Measurements from ENCODE around the gene ADAMTSL3. TPM values are rescaled to one million over a fixed set of nuclear protein-coding genes. Genes with fewer than 3 reads are reported as not detected.

The ADAMTSL3 gene
- total RNA-seq, 1 donor from 2014 or later = 2.4 TPM

DNA sequence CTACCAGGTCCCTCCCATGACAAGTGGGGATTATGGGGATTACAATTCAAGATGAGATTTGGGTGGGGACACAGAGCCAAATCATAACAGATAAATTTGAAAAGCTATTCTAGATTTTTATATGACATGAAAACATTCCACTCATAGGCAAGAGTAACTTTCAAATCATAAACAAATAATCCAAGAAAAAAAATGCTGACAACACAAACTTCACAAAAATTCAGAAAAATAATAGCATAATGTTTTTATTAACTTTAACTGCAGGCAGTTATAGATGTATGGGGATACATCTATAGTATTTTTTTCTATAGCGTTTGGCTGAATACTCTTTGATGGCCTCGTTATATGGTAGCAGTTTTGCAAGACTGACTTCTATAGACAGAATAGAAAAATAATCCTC is 243.1 kb downstream of the ADAMTSL3 start:
- no peak overlapping the region for H3K9ac ChIP-seq (ENCODE audit: low read length)
- no peaks in the 10 kb centered on the region for H3K9me3 ChIP-seq (ENCODE audit: insufficient read depth, low read depth, low read length)
- no peaks in the 10 kb centered on the region for H4K20me1 ChIP-seq (ENCODE audit: insufficient read depth, low read length)
- Mint-ChIP-seq H3K27me3 (ENCODE audit: low read depth, unreplicated experiment) (peaks cover 3% of the 10 kb centered on the region), H3K4me1 (ENCODE audit: low read depth, unreplicated experiment) (no peaks in the 10 kb centered on the region), H3K36me3 (ENCODE audit: low read depth, unreplicated experiment) (no peaks in the 10 kb centered on the region), H3K9me3 (ENCODE audit: unreplicated experiment) (no peaks in the 10 kb centered on the region), H3K4me3 (ENCODE audit: unreplicated experiment) (no peak overlapping the region), H3K27ac (ENCODE audit: unreplicated experiment) (no peak overlapping the region)
- TF ChIP-seq, protein P1, sequence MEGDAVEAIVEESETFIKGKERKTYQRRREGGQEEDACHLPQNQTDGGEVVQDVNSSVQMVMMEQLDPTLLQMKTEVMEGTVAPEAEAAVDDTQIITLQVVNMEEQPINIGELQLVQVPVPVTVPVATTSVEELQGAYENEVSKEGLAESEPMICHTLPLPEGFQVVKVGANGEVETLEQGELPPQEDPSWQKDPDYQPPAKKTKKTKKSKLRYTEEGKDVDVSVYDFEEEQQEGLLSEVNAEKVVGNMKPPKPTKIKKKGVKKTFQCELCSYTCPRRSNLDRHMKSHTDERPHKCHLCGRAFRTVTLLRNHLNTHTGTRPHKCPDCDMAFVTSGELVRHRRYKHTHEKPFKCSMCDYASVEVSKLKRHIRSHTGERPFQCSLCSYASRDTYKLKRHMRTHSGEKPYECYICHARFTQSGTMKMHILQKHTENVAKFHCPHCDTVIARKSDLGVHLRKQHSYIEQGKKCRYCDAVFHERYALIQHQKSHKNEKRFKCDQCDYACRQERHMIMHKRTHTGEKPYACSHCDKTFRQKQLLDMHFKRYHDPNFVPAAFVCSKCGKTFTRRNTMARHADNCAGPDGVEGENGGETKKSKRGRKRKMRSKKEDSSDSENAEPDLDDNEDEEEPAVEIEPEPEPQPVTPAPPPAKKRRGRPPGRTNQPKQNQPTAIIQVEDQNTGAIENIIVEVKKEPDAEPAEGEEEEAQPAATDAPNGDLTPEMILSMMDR (IDR thresholded peaks at IDR 0.05; ENCODE audit: insufficient read depth, low read depth, low read length) = no peak
- no peak for TF ChIP-seq EZH2 (IDR thresholded peaks at IDR 0.05; ENCODE audit: insufficient read depth, low read length)
- H3K27ac ChIP-seq (ENCODE audit: low read depth, low read length) = no peak overlapping the region
- no peaks in the 10 kb centered on the region for H3K79me2 ChIP-seq (ENCODE audit: insufficient read depth, low read length)
- H3K36me3 ChIP-seq (ENCODE audit: insufficient read depth, low read length) = no peaks in the 10 kb centered on the region
- H3K4me2 ChIP-seq (ENCODE audit: low read length) = no peak overlapping the region
- H2AFZ ChIP-seq (ENCODE audit: low read depth, low read length) = no peak overlapping the region
- no peaks in the 10 kb centered on the region for H3K27me3 ChIP-seq (ENCODE audit: insufficient read depth, low read length)
- FAIRE-seq (no peak), DNase-seq (ENCODE audit: low read depth) (no peak)
- no peaks in the 10 kb centered on the region for H3K4me1 ChIP-seq (ENCODE audit: insufficient read depth, low read length)
- no peak overlapping the region for H3K4me3 ChIP-seq (ENCODE audit: insufficient read depth, low read depth, low read length)

DNA sequence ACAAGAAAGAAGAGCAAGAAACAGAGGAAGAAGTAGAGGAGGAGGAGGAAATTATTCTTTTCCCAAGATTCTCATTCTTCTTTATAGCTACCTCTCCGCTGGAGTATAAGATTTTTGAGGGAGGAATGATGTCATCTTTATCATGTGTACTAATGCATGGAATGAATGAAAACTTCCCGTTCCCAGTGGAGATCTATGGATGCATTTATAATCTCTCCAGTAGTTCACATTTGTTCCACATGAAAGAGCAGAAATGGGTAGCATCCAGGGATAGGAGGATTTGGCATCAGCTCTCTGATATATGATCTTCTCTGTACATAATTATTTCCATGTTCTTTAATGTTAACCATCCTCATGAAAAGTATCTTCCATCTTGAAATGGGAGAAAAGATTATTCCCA is 244.4 kb downstream of the ADAMTSL3 start:
- no peak overlapping the region for H3K4me3 Mint-ChIP-seq (ENCODE audit: unreplicated experiment)
- no peak overlapping the region for H3K27ac ChIP-seq (ENCODE audit: low read depth, low read length)
- H3K9me3 Mint-ChIP-seq (ENCODE audit: unreplicated experiment) = no peaks in the 10 kb centered on the region
- H3K36me3 ChIP-seq (ENCODE audit: insufficient read depth, low read length) = no peaks in the 10 kb centered on the region
- FAIRE-seq (no peak), DNase-seq (ENCODE audit: low read depth) (no peak)
- no peaks in the 10 kb centered on the region for H3K9me3 ChIP-seq (ENCODE audit: insufficient read depth, low read depth, low read length)
- no peaks in the 10 kb centered on the region for H3K27me3 ChIP-seq (ENCODE audit: insufficient read depth, low read length)
- TF ChIP-seq, protein P1 (IDR thresholded peaks at IDR 0.05; ENCODE audit: insufficient read depth, low read depth, low read length) = no peak
- TF ChIP-seq EZH2 (IDR thresholded peaks at IDR 0.05; ENCODE audit: insufficient read depth, low read length) = no peak
- H3K4me3 ChIP-seq (ENCODE audit: insufficient read depth, low read depth, low read length) = no peak overlapping the region
- peaks cover 3% of the 10 kb centered on the region for H3K27me3 Mint-ChIP-seq (ENCODE audit: low read depth, unreplicated experiment)
- no peaks in the 10 kb centered on the region for H4K20me1 ChIP-seq (ENCODE audit: insufficient read depth, low read length)
- H3K4me1 ChIP-seq (ENCODE audit: insufficient read depth, low read length) = no peaks in the 10 kb centered on the region
- H3K4me2 ChIP-seq (ENCODE audit: low read length) = no peak overlapping the region
- no peak overlapping the region for H3K9ac ChIP-seq (ENCODE audit: low read length)
- H2AFZ ChIP-seq (ENCODE audit: low read depth, low read length) = no peak overlapping the region
- H3K36me3 Mint-ChIP-seq (ENCODE audit: low read depth, unreplicated experiment) = no peaks in the 10 kb centered on the region
- H3K79me2 ChIP-seq (ENCODE audit: insufficient read depth, low read length) = no peaks in the 10 kb centered on the region
- no peak overlapping the region for H3K27ac Mint-ChIP-seq (ENCODE audit: unreplicated experiment)
- no peaks in the 10 kb centered on the region for H3K4me1 Mint-ChIP-seq (ENCODE audit: low read depth, unreplicated experiment)

DNA sequence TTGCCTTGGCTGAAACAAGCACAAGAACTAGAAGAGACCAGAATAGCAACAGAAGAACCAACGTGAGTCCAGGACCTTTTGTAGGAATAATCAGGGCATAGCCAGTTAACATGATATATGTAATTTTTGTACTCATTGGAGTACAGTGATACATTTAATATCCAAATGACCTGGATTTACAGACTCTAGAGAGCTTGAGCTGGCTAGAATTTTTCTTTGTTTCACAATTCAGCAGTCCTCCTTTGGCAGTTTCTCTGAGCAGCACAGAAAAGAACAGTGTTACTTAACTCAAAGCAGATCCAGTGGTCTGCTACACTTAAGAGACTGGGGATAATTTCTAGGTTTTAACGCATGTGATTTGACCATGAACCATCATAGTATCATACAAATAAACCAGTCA is 245.7 kb downstream of the ADAMTSL3 start:
- no peak overlapping the region for H3K4me3 ChIP-seq (ENCODE audit: insufficient read depth, low read depth, low read length)
- H3K27ac ChIP-seq (ENCODE audit: low read depth, low read length) = no peak overlapping the region
- H3K27me3 ChIP-seq (ENCODE audit: insufficient read depth, low read length) = no peaks in the 10 kb centered on the region
- H3K4me3 Mint-ChIP-seq (ENCODE audit: unreplicated experiment) = no peak overlapping the region
- H3K36me3 ChIP-seq (ENCODE audit: insufficient read depth, low read length) = no peaks in the 10 kb centered on the region
- no peak for TF ChIP-seq EZH2 (IDR thresholded peaks at IDR 0.05; ENCODE audit: insufficient read depth, low read length)
- TF ChIP-seq, protein P1 (IDR thresholded peaks at IDR 0.05; ENCODE audit: insufficient read depth, low read depth, low read length) = no peak
- H3K36me3 Mint-ChIP-seq (ENCODE audit: low read depth, unreplicated experiment) = no peaks in the 10 kb centered on the region
- H3K4me1 Mint-ChIP-seq (ENCODE audit: low read depth, unreplicated experiment) = no peaks in the 10 kb centered on the region
- no peak overlapping the region for H2AFZ ChIP-seq (ENCODE audit: low read depth, low read length)
- no peaks in the 10 kb centered on the region for H4K20me1 ChIP-seq (ENCODE audit: insufficient read depth, low read length)
- no peaks in the 10 kb centered on the region for H3K9me3 ChIP-seq (ENCODE audit: insufficient read depth, low read depth, low read length)
- no peaks in the 10 kb centered on the region for H3K4me1 ChIP-seq (ENCODE audit: insufficient read depth, low read length)
- no peak for DNase-seq (ENCODE audit: low read depth)
- H3K27me3 Mint-ChIP-seq (ENCODE audit: low read depth, unreplicated experiment) = peaks cover 3% of the 10 kb centered on the region
- no peak overlapping the region for H3K9ac ChIP-seq (ENCODE audit: low read length)
- no peak overlapping the region for H3K4me2 ChIP-seq (ENCODE audit: low read length)
- no peak overlapping the region for H3K27ac Mint-ChIP-seq (ENCODE audit: unreplicated experiment)
- FAIRE-seq = no peak
- no peaks in the 10 kb centered on the region for H3K79me2 ChIP-seq (ENCODE audit: insufficient read depth, low read length)
- H3K9me3 Mint-ChIP-seq (ENCODE audit: unreplicated experiment) = no peaks in the 10 kb centered on the region

Measured in astrocyte (in vitro differentiated cells and primary cell).